DMS153 (cell line): ENCODE results near the gene BMP4.

ENCODE experiments used
- DNase-seq: peaks from one replicate; lab custom pipeline; 2025; lab: John Stamatoyannopoulos, UW

BMP4 gene

DNA sequence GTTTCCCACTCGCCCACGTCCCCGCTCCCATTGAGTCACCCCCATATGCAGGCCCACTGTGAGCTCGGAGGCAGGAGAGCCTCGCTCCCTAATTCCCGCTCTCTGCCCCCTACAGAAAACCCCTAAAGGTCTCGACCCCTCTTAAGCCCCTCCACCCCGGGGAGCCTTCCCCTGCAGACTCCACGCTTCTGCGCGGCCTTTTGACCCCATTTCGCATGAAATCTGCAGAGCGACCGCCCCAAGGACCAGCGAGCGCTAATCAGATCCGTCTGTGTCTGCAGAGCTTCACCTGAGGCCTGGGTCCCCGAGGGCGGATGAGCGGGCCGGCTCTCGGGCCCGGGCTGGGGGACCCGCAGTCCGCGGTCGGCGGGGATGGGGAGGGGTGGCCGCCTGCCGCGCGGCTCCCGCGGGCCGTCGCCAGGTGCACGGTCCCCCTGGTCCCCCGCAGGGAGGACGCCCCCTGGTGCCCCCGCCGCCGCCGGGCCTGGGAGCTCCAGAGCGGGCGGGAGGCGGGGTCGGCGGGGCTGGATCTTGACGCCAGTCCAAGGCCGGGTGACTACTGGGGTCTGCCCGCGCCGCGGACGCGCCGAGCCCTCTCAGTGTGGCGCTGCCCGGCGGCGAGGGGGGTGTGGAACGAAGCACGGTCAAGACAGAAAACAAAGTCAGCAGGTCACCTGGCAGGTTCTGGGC, 10.1 kb downstream of the BMP4 start:
- no peak for DNase-seq

DNA sequence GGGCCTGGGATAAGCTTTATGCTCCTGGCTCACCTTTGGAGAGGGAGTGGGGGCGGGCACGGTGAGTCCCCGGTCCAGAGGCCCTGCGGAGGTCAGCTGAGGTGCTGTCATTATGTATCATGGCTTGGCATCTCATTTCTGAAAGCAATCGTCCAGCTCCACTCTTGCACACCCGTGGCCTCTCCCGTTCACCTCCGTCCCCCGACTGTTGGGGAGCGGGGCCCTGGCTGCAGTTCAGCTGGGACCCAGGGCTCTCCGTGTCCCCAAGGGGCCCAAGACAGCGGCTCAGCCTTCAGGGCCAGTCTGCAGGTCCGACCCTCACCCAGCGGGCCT, 10.6 kb downstream of the BMP4 start:
- DNase-seq, result no peak

DNA sequence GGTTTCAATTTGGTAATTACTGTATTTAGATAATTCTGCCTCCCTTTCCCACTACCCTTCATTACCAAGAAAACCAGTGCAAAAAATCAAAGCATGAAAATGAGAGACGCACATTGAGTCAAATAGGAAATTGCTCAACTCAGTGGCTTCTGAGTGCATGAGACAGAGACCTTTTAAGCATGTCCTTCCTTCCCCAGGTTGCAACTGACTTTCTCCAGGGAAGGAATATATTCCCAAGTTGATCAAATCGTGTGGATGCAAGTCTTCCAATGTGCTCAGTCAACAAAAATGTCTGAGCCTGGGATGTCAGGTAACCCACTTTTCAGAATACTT, 12.9 kb downstream of the BMP4 start:
- no peak for DNase-seq

DNA sequence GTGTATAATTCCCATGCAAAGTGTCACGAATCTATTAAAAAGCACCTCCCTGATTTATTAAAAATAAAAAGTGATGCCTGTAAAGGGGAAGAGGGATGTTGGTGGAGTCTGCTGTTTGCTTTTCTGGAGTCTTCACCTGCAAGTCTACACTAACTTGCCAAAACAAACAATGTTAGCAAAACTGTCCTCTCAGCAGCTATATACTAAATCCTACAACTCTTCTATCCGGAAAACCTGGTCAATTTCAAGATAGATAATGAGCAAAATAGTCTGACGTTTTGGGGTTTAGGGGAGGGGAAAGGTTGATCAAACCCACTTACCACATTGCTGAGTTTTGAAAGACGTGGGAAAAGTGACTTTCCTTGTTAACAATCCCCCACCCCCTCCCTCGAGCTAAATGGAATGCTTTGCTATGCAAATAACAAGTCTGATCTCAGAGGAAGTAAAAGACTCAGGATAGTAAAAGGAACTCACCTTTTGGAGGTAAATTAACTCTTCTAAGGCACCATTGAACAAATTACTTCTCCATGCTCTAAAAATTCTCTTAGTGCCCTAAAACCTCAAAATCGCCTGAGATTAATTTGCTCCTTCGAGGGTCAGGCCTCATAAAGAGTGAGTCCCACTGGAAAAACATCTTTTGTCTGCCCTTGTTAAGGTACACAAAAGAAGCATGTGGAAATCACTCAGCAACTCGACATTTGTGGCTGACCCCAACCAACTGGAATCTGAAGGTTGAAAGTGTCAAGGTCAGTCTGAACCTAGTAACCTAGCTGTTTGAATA, 13.5 kb downstream of the BMP4 start:
- no peak for DNase-seq

DNA sequence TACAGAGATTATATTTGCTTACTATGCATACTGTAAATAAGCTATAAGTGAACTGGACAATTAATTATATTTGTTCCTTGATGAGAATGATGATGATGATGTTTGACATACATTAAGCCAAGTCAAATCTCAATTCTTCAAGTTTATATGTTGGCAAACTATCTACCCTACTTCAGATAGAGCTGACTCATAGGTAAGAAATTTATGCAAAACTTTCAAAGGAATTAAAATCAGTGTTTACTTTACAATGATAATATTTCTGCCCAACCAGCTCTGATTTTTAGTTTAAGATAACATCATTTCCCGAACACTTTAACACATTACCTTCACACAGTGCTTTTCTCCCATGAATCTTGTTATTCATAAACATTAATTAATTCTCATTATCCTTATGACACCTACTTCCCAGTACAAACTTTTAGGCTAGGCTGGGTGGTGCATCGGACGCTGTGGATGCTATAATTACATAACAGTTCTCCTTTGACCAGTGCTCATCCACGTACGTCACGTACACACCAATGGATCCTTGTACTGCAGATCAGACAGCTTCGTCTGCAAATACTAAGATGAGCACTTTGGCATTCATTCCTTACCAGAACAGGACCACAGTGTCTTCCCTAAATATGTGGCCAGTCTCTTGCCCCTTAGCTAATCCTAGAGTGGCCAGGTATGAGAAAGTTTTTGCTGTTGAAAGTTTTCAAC, 18.3 kb downstream of the BMP4 start:
- DNase-seq, result no peak

DNA sequence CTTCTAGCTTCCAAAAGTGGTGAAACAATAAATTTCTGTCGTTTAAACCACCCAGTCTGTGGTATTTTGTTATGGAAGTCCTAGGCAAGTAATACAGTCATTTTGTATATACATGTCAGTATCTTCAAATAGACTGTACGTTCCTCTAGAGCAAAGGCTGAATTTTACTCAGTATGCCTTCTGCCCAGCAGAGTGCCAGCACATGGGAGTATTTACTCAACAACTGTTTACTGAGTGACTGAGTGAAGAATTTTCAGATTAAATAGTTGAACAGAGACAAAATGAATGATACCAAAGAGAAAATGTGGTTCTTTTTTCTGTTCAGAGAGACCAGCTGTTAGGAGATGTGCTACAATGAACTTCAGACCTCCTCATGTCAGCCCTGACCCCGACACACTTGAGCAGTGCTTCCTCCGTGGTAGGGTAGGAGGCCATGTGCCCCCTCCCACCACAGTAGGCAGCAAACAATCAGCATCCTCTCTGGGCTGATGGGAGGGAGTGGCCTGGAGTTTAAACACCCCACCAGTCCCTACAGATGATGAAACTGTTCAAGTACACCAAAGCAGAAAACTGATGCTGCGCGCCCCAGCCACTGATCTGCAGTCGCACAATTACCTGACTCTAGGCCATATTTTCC, 21.7 kb downstream of the BMP4 start:
- no peak for DNase-seq

DNA sequence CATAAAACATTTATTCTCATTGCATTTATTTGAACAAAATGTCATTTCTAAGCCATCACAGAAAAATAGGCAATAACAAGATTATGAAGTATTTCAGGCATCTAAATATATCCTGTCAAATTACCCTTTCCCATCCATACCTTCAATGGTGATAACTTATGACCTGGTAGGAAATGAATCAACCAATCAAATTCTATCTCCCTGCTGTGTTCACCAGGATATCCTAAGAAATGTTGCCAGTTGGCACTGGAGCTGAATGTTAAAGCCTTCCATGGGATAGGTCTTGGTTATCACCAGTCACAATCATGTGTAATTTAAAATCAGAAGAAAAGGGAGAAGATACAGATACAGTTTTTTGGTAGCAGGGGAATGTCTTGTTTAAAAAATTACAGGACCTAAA, 23.7 kb downstream of the BMP4 start:
- no peak for DNase-seq

DNA sequence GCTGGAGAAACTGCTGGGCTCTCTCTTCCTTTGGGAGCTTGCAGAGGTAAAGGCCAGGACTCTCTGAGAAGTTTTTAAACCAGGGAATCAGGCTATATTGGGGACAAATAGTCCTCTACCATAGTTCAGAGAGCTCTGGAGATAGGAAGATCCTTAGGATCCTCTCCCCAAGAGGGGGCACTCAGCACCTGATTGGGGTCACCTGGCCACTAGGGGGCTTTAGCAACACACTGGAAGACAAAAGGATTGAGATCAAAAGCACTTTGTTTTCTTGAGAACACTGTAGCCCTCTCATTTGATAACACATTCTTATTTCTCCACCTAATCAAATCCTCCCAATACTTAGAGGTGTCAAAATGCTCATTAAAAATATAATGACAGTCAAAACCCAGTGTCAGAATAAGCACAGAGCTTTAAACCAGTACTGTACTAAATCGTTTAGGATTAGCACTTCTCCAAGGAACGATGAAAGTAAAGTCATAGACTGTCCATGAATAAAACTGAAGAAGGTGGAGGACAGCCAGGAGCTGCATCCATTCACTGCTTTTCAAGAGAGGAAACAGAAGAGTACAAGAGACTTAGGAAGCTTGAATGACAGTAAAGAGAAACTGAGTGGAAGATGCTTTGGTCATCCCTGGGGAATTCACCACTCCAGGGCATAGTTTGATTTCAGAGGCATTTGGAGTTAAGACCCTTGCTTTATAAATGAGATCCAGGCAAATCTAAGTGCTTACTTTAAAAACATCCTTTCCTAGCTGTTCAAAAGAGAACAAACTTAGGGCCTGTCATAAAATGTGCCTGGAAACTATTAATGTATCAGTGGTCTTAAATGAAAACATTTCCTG, 26.5 kb downstream of the BMP4 start:
- no peak for DNase-seq

DNA sequence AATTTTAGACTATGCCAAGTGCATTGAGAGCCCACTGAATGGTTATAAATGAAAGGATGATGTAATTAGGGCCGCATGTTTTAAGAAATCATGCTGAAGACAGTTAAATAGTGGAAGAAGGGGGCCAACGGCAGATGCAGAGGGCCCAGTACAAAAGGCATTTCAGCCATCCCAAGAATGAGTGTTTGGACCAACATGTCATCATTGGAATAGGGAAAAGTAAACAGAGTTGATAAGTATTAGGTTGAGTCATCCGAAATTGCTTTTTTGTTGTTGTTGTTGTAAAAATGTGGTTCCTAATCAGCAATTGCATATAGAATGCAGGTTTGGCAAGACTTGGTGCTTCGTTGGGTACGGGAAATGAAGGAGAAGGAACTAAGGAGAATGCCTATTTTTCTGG, 29.5 kb downstream of the BMP4 start:
- DNase-seq, result no peak

DNA sequence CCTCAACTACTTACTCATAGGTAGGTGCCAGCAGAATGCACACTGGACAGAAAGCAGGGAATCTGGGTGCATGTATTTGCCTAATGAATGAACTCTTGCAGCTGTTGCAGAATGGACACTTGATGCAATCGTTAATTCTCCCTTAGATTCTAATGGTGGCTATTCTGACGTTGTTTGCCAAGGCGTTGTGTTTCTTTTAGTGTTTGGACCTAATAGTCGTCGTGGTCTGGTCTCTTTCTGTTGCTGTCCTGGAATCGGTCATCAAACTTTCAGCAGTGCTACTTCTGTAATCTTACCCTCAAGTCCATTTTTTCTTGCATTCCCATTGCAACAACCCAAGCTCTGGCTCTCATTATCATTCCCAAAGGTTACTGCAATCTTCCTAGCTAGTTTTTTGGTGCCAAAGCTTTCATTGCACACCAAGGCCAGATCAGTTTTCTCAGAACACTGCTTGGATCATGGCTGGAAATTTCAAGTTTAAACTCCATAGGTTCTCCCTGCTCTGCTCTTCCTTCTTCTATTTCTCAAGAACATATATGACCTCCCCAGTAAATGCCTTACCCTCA, 31.3 kb downstream of the BMP4 start:
- no peak for DNase-seq

DNA sequence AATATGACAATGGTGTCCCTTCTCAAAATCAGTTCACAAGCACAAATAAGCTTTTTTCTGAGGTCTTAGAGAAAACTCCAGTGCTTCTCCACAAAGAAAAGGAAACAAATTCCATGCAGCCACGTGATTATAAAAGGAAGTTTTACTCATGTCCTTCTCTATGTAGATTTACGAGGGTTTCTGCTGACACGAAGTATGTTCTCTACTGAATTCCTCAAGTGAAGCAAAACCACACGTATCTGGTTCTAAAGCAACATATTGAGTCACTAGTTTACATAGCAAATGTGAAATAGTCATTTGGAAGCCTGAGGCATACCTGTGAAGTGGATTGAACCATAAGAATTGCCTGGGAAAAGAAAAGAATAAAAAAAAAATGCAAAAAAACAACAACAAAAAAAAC, 31.9 kb downstream of the BMP4 start:
- DNase-seq, result no peak

DNA sequence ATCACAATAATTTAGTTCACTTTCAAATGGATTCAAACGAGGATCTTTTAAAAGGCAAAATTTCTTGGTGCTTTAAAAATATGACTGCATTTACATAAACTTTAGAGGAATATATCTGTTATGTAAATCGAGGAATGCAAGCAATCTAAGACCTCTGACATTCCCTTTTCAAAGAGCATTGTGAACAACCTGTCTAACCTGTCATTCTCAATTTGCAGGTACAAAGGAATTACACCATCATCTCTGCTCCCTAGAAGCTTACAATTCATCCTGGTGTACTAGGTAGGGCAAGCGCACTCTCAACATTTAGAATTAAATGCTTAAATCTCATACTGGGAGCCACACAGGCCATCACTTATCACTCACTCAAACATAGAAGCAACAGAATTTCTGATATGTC, 35.6 kb downstream of the BMP4 start:
- DNase-seq, result no peak

DNA sequence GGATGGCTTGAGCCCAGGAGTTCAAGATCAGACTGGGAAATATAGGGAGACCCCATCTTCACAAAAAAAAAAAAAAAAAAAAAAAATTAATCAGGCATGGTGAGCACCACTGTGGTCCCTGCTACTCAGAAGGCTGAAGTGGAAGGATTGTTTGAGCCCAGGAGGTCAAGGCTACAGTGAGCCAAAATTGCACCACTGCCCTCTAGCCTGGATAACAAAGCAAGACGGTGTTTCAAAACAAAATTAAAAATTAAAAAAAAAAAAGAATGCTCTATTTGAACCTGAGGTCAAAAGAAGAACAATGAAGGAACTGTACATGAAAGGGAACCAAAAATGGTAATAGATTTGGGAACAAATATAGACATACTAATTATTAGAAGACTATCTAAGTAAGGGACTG, 40.4 kb downstream of the BMP4 start:
- DNase-seq, result no peak

DNA sequence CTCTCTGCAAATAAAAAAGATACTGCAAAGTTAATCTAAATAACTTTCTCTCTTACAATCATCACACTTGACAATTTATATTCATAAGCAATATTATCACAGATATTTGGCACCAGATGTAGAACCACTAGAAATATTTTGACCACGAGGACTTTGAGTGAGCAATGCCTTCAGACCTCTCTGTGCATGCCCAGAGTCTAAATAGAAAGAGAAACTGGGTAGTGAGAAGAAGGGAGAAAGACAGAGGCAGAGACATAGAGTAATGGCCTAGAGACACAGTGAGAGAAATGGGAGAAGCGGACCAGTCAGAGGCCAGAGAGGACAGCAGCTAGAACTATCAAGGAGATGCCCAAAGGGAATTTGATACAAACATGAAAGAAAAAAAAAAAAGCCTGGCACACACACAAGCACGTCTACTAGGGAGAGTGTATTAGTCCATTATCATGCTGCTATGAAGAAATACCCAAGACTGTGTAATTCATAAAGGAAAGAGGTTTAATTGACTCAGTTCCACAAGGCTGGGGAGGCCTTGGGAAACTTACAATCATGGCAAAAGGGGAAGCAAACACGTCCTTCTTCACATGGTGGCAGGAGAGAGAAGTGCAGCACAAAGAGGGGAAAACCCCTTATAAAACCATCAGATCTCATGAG, 41.1 kb downstream of the BMP4 start:
- DNase-seq, result no peak

DNA sequence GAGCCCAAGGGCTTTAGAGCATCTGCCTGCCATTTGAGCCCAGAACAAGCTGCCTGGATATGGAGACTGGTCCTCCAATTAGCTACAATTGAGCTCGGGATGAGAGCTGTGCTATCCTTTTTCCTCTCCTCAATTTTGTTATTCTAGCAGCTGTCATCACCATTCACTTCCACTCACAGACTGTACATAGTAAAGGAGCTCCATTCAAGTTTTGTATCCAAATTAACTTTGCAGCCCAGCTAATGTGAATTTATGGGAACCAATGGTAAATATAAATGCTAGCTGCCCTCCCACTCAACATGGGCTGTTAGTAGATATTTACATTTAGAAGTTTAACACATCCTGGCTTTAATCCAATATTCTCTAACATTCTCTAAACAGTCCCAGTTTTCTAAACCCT, 44.6 kb downstream of the BMP4 start:
- no peak for DNase-seq

DNA sequence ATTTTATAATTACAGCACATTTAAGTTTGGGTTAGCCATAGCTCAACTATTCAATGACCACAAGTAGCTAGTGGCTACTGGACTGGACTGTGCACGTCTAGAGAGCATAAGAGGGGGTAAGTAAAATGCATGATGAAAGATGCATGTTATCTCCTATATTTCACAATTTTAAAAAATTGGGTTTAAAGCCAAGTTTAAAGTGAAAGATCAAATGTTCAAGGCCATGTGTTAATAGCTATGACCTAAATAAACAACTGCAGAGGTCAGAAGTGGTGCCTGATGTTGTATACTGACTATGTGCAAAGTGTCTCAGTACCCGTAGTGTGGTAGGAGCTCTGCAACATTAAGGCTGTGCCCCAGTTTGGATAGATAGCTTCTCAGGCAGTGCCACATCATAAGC, 48.2 kb downstream of the BMP4 start:
- no peak for DNase-seq

DNA sequence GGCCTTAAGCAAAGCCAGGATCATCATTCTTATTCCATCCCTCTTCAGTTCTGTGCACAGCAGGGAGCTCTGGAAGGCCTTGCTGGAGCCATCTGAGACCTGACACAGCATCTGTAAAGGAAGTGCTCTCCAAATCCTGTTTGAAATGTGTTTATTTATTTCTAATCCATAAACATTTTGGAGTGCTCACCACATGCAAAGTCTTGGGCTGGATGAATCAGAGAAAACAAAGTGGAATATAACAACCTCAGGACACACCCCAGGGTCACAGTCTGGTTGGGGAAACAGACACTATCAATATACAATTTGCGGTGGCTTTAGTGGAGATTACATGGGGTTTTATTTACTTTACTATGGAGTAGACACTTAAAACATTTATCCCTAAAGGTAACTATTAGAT, 54.3 kb downstream of the BMP4 start:
- DNase-seq, result no peak

DNA sequence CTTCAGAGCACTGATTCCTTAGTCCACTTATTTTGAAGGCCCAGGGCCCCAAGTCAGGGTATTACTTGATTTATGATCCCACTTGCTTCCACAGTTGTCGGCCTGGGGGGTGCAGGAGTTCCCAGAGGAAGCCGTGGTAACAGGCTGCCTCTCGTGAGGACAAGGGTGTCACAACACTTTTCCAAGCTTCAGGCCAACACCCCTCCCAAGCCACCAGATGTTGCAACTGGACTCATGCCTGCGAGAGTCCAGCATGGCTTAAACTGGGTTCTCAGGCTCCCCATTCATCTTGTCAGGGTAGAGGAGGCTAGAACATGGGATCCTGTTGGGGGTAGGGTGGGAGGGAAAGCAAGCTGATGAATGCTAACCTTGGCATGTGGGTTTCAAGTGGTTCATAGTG, 56.1 kb downstream of the BMP4 start:
- DNase-seq, result no peak
